CD4-positive, alpha-beta T cell (primary cell): ENCODE data around the gene ADTRP. TPM values are rescaled to one million over a fixed set of nuclear protein-coding genes. Genes with fewer than 3 reads are reported as not detected.

Experiments
- ATAC-seq: fragments of 200-7000 bp; cut with Tn5 transposase; one replicate; pipeline ENCODE4 v1.10.0; 2022; ENCODE audit warnings: mild to moderate bottlenecking; ENCODE audit not compliant: poor library complexity
- CTCF ChIA-PET: fragments of 350-600 bp; sonication (Branson Sonifier 250); formaldehyde crosslinking; loops from one replicate; lab custom pipeline; 2021; ENCODE audit warnings: antibody characterized with exemption, inconsistent platforms; lab: Charles Lee
- POLR2A ChIA-PET: fragments of 350-600 bp; sonication (Branson Sonifier 250); formaldehyde crosslinking; loops from one replicate; lab custom pipeline; 2021; ENCODE audit warnings: antibody characterized with exemption, inconsistent platforms; lab: Charles Lee
- DNase-seq, 14 experiments: peaks; one replicate each; pipeline ENCODE4 v3.0.0-alpha.2; 2013 to 2020; ENCODE audit warnings: mixed read lengths in 2 of 14
- H3K27ac ChIP-seq, 2 donors: one replicate each; pipeline versions ENCODE4 v1.5.1 to v1.7.0; 2013; ENCODE audit warnings: low read length in 2 of 2, low read depth in 1 of 2, mild to moderate bottlenecking in 1 of 2
- H3K27me3 ChIP-seq, 2 experiments: 1 replicate in 1 of 2; 2 replicates in 1 of 2; pipeline versions ENCODE4 v1.6.1 to v1.7.0; 2013; ENCODE audit warnings: low read length in 2 of 2, control low read depth in 1 of 2, mild to moderate bottlenecking in 1 of 2, moderate library complexity in 1 of 2; ENCODE audit not compliant: insufficient read depth in 2 of 2, control insufficient read depth in 1 of 2
- H3K36me3 ChIP-seq: one replicate; pipeline ENCODE4 v1.6.1; 2013; ENCODE audit warnings: low read length, control low read depth; ENCODE audit not compliant: insufficient read depth
- H3K4me1 ChIP-seq: one replicate; pipeline ENCODE4 v1.6.1; 2013; ENCODE audit warnings: low read length, control low read depth; ENCODE audit not compliant: insufficient read depth
- H3K4me3 ChIP-seq: one replicate; pipeline ENCODE4 v1.5.1; 2013; ENCODE audit warnings: mild to moderate bottlenecking, low read length, moderate library complexity
- H3K9me3 ChIP-seq, 2 experiments: 1 replicate in 1 of 2; 2 replicates in 1 of 2; pipeline versions ENCODE4 v1.6.1 to v1.7.0; 2013; ENCODE audit warnings: low read length in 2 of 2, mild to moderate bottlenecking in 2 of 2, control low read depth in 1 of 2, moderate library complexity in 1 of 2; ENCODE audit not compliant: control insufficient read depth in 1 of 2, insufficient read depth in 1 of 2
- H3K27ac Mint-ChIP-seq: one replicate; pipeline ENCODE4 v1.8.0; 2020; ENCODE audit warnings: mixed read lengths
- H3K27me3 Mint-ChIP-seq: one replicate; pipeline ENCODE4 v1.8.0; 2021; ENCODE audit warnings: mixed read lengths
- H3K36me3 Mint-ChIP-seq: one replicate; pipeline ENCODE4 v1.8.0; 2021; ENCODE audit warnings: low read depth, mixed read lengths
- H3K4me1 Mint-ChIP-seq: one replicate; pipeline ENCODE4 v1.8.0; 2021; ENCODE audit warnings: low read depth, mixed read lengths
- H3K4me3 Mint-ChIP-seq: one replicate; pipeline ENCODE4 v1.8.0; 2020; ENCODE audit warnings: mild to moderate bottlenecking, mixed read lengths
- H3K9me3 Mint-ChIP-seq: one replicate; pipeline ENCODE4 v1.8.0; 2020; ENCODE audit warnings: mixed read lengths
- CTCF ChIP-seq: fragments of 200-600 bp; IDR thresholded peaks from one replicate; pipeline ENCODE4 v1.8.0; 2022; ENCODE audit warnings: antibody characterized with exemption, mild to moderate bottlenecking
- intact Hi-C, 2 experiments: fragments of 100-400 bp; cut with DNase I in 1 of 2; cut with micrococcal nuclease in 1 of 2; formaldehyde crosslinking; loops; one replicate each; pipeline versions ENCODE4 v1.15.1 to v1.9.0; 2023 to 2025; cut with DNase I, micrococcal nuclease
- total RNA-seq, 174 experiments: library from RNA in 2 of 174; stranded (reverse) in 2 of 174; gene quantifications; one replicate each; pipeline ENCODE4 v1.2.3 and lab custom pipeline; 2021 to 2026

The ADTRP gene
- total RNA-seq, 2 experiments from 2014 or later = 14.3 to 15.2 TPM

GRCh38 chr6:11683871-11684270, 94.7 kb downstream of the ADTRP start:
- H3K36me3 Mint-ChIP-seq = no peaks in the 10 kb centered on the region
- Histone ChIP-seq H3K36me3 (no peaks in the 10 kb centered on the region), H3K4me3 (no peak overlapping the region), H3K27ac (no peak overlapping the region), H3K27me3 (no peaks in the 10 kb centered on the region), H3K4me1 (no peaks in the 10 kb centered on the region), H3K9me3 (peaks cover 0 to 5% of the 10 kb centered on the region in 2 experiments)
- intact Hi-C loops = no loop called here
- no peak overlapping the region for H3K27ac Mint-ChIP-seq
- H3K9me3 Mint-ChIP-seq = peaks cover 4% of the 10 kb centered on the region
- H3K4me3 Mint-ChIP-seq = no peak overlapping the region
- TF ChIP-seq CTCF = no peak
- DNase-seq (peak in 2 of 14 experiments; percentile 18 to 19), ATAC-seq (no peak)
- POLR2A ChIA-PET = no interaction called here
- no peaks in the 10 kb centered on the region for H3K4me1 Mint-ChIP-seq
- CTCF ChIA-PET = no interaction called here
- H3K27me3 Mint-ChIP-seq = peaks cover 6% of the 10 kb centered on the region

GRCh38 chr6:11682561-11682975, 96.0 kb downstream of the ADTRP start:
- Mint-ChIP-seq H3K4me1 (no peaks in the 10 kb centered on the region), H3K9me3 (peaks cover 4% of the 10 kb centered on the region), H3K27me3 (peaks cover 6% of the 10 kb centered on the region), H3K36me3 (no peaks in the 10 kb centered on the region), H3K27ac (no peak overlapping the region), H3K4me3 (no peak overlapping the region)
- ChIA-PET CTCF (no interaction called here), POLR2A (no interaction called here)
- Histone ChIP-seq H3K9me3 (peaks cover 0 to 5% of the 10 kb centered on the region in 2 experiments), H3K36me3 (no peaks in the 10 kb centered on the region), H3K4me3 (no peak overlapping the region), H3K27ac (no peak overlapping the region), H3K27me3 (no peaks in the 10 kb centered on the region), H3K4me1 (no peaks in the 10 kb centered on the region)
- ATAC-seq = no peak
- peak in 1 of 14 experiments; percentile 11 for DNase-seq
- TF ChIP-seq CTCF = no peak
- intact Hi-C loops = no loop called here

GRCh38 chr6:11681770-11682169, 96.8 kb downstream of the ADTRP start:
- DNase-seq = no peak
- H3K27ac Mint-ChIP-seq = no peak overlapping the region
- Histone ChIP-seq H3K9me3 (peaks cover 0 to 5% of the 10 kb centered on the region in 2 experiments), H3K27me3 (no peaks in the 10 kb centered on the region), H3K4me3 (no peak overlapping the region), H3K27ac (no peak overlapping the region), H3K36me3 (no peaks in the 10 kb centered on the region), H3K4me1 (no peaks in the 10 kb centered on the region)
- H3K9me3 Mint-ChIP-seq = peaks cover 4% of the 10 kb centered on the region
- POLR2A ChIA-PET = no interaction called here
- intact Hi-C loops = no loop called here
- no peak overlapping the region for H3K4me3 Mint-ChIP-seq
- no peaks in the 10 kb centered on the region for H3K36me3 Mint-ChIP-seq
- H3K4me1 Mint-ChIP-seq = no peaks in the 10 kb centered on the region
- CTCF ChIA-PET = no interaction called here
- TF ChIP-seq CTCF = no peak
- H3K27me3 Mint-ChIP-seq = peaks cover 2% of the 10 kb centered on the region
- no peak for ATAC-seq
